HG03280 (cell line): ENCODE measurements around the gene PTPRD.

Experiments
- ATAC-seq: cut with Tn5 transposase; IDR thresholded peaks from one replicate; pipeline ENCODE4 v1.9.1; 2021; ENCODE audit warnings: mild to moderate bottlenecking, moderate library complexity; ENCODE audit not compliant: unreplicated experiment

Gene PTPRD

GRCh38 chr9:8569823-8570222 lies 2043.0 kb downstream of the PTPRD start:
- ATAC-seq: no peak

GRCh38 chr9:8567963-8568579 lies 2044.7 kb downstream of the PTPRD start:
- no peak for ATAC-seq

- ATAC-seq: no peak
These were observed 2047.8 kb downstream of the PTPRD start for GRCh38 chr9:8564960-8565359.

- no peak for ATAC-seq
These were observed 2052.0 kb downstream of the PTPRD start for GRCh38 chr9:8560560-8561525.

GRCh38 chr9:8558176-8558575 lies 2054.6 kb downstream of the PTPRD start:
- ATAC-seq: no peak

GRCh38 chr9:8555762-8556500 lies 2056.9 kb downstream of the PTPRD start:
- ATAC-seq: no peak

- no peak for ATAC-seq
These were observed 2059.4 kb downstream of the PTPRD start for GRCh38 chr9:8553444-8553843.

- no peak for ATAC-seq
These were observed 2060.1 kb downstream of the PTPRD start for GRCh38 chr9:8552732-8553131.

GRCh38 chr9:8549214-8549613 lies 2063.6 kb downstream of the PTPRD start:
- ATAC-seq: no peak

GRCh38 chr9:8543219-8543618 lies 2069.6 kb downstream of the PTPRD start:
- no peak for ATAC-seq

GRCh38 chr9:8542537-8542936 lies 2070.3 kb downstream of the PTPRD start:
- ATAC-seq: no peak

GRCh38 chr9:8539681-8540197 lies 2073.1 kb downstream of the PTPRD start:
- no peak for ATAC-seq

- no peak for ATAC-seq
These were observed 2076.0 kb downstream of the PTPRD start for GRCh38 chr9:8536845-8537244.

GRCh38 chr9:8534828-8535227 lies 2078.0 kb downstream of the PTPRD start:
- no peak for ATAC-seq

GRCh38 chr9:8533681-8534080 lies 2079.1 kb downstream of the PTPRD start:
- no peak for ATAC-seq

- no peak for ATAC-seq
These were observed 2080.9 kb downstream of the PTPRD start for GRCh38 chr9:8531826-8532415.

- ATAC-seq: no peak
These were observed 2091.7 kb downstream of the PTPRD start for GRCh38 chr9:8521112-8521511.

GRCh38 chr9:8515748-8516147 lies 2097.1 kb downstream of the PTPRD start:
- ATAC-seq: no peak

- no peak for ATAC-seq
These were observed 2098.0 kb downstream of the PTPRD start for GRCh38 chr9:8514760-8515159.

GRCh38 chr9:8508671-8509290 lies 2104.0 kb downstream of the PTPRD start:
- no peak for ATAC-seq
